SK-N-SH treated with all-trans-retinoic acid at 6 μM for 48 hours (cell line): Measurements from ENCODE around the gene ST6GAL1.

ENCODE experiments used
- ATAC-seq: fragments of 200-7000 bp; cut with Tn5 transposase; 3 replicates; pipeline ENCODE4 v1.9.1; 2020; ENCODE audit warnings: mild to moderate bottlenecking, moderate library complexity
- ARNTL ChIP-seq: fragments of 450-650 bp; formaldehyde crosslinking; IDR thresholded peaks from 2 replicates; pipeline ENCODE4 v1.5.0; 2020; ENCODE audit warnings: low read depth, mild to moderate bottlenecking, moderate library complexity, borderline replicate concordance
- BACH2 ChIP-seq: fragments of 250-450 bp; sonication (Bioruptor Pico); IDR thresholded peaks from 2 replicates; pipeline ENCODE4 v1.9.0; 2021; ENCODE audit warnings: mild to moderate bottlenecking, borderline replicate concordance
- CREB5 ChIP-seq: fragments of 250-450 bp; sonication (Bioruptor Pico); IDR thresholded peaks from 2 replicates; pipeline ENCODE4 v1.5.1; 2020; ENCODE audit warnings: low read depth, mild to moderate bottlenecking, moderate library complexity
- CSDC2 ChIP-seq: fragments of 250-450 bp; sonication (Bioruptor Pico); IDR thresholded peaks from 2 replicates; pipeline ENCODE4 v1.5.0; 2020; ENCODE audit warnings: mild to moderate bottlenecking, moderate library complexity
- ESRRG ChIP-seq: fragments of 250-450 bp; sonication (Bioruptor Pico); IDR thresholded peaks from 2 replicates; pipeline ENCODE4 v1.6.1; 2021; ENCODE audit warnings: mild to moderate bottlenecking
- ISL1 ChIP-seq: fragments of 250-450 bp; sonication (Bioruptor Pico); IDR thresholded peaks from 2 replicates; pipeline ENCODE4 v2.1.2; 2022; ENCODE audit warnings: mild to moderate bottlenecking, moderate library complexity
- OSR1 ChIP-seq: fragments of 250-450 bp; sonication (Bioruptor Pico); IDR thresholded peaks from 2 replicates; pipeline ENCODE4 v1.8.0; 2022; ENCODE audit warnings: moderate library complexity, mild to moderate bottlenecking, inconsistent platforms
- PPARA ChIP-seq: fragments of 250-450 bp; sonication (Bioruptor Pico); IDR thresholded peaks from 2 replicates; pipeline ENCODE4 v1.5.0; 2020; ENCODE audit warnings: mild to moderate bottlenecking, borderline replicate concordance
- RARB ChIP-seq: fragments of 250-450 bp; sonication (Bioruptor Pico); IDR thresholded peaks from 2 replicates; pipeline ENCODE4 v1.8.0; 2021; ENCODE audit warnings: mild to moderate bottlenecking, moderate library complexity
- SNAI2 ChIP-seq: fragments of 250-450 bp; sonication (Bioruptor Pico); IDR thresholded peaks from 2 replicates; pipeline ENCODE4 v1.5.0; 2020; ENCODE audit warnings: mild to moderate bottlenecking, moderate library complexity
- TCF4 ChIP-seq: fragments of 250-450 bp; sonication (Bioruptor Pico); IDR thresholded peaks from 2 replicates; pipeline ENCODE4 v1.8.0; 2021; ENCODE audit warnings: mild to moderate bottlenecking, moderate library complexity, borderline replicate concordance
- TOX ChIP-seq: fragments of 250-450 bp; sonication (Bioruptor Pico); IDR thresholded peaks from 2 replicates; pipeline ENCODE4 v1.8.0; 2021; ENCODE audit warnings: mild to moderate bottlenecking, moderate library complexity, borderline replicate concordance
- TSHZ2 ChIP-seq: fragments of 250-450 bp; sonication (Bioruptor Pico); IDR thresholded peaks from 2 replicates; pipeline ENCODE4 v1.5.0; 2020; ENCODE audit warnings: mild to moderate bottlenecking, moderate library complexity
- ZC3H10 ChIP-seq: fragments of 250-450 bp; sonication (Bioruptor Pico); IDR thresholded peaks from 2 replicates; pipeline ENCODE4 v1.5.1; 2021; ENCODE audit warnings: mild to moderate bottlenecking, moderate library complexity
- ZFP3 ChIP-seq: fragments of 250-450 bp; sonication (Bioruptor Pico); IDR thresholded peaks from 2 replicates; pipeline ENCODE4 v1.5.0; 2020; ENCODE audit warnings: mild to moderate bottlenecking, moderate library complexity
- ZFP30 ChIP-seq: fragments of 450-650 bp; formaldehyde crosslinking; IDR thresholded peaks from 2 replicates; pipeline ENCODE4 v1.5.0; 2022; ENCODE audit warnings: mild to moderate bottlenecking, moderate library complexity
- ZNF565 ChIP-seq: fragments of 450-650 bp; formaldehyde crosslinking; conservative IDR thresholded peaks from 2 replicates; pipeline ENCODE4 v1.5.0; 2020; ENCODE audit warnings: low read depth, mild to moderate bottlenecking, moderate library complexity
- ZNF70 ChIP-seq: fragments of 450-650 bp; formaldehyde crosslinking; IDR thresholded peaks from 2 replicates; pipeline ENCODE4 v1.5.0; 2020; ENCODE audit warnings: mild to moderate bottlenecking, moderate library complexity
- ZNF8 ChIP-seq: fragments of 450-650 bp; formaldehyde crosslinking; IDR thresholded peaks from 2 replicates; pipeline ENCODE4 v1.5.0; 2020; ENCODE audit warnings: mild to moderate bottlenecking, moderate library complexity
- TF ChIP-seq, protein P1 (sequence below): fragments of 250-450 bp; sonication (Bioruptor Pico); IDR thresholded peaks from 2 replicates; pipeline ENCODE4 v1.8.0; 2021; ENCODE audit warnings: low read depth, mild to moderate bottlenecking, moderate library complexity, borderline replicate concordance
- TF ChIP-seq, protein P2 (sequence below): fragments of 250-450 bp; sonication (Bioruptor Pico); IDR thresholded peaks from 2 replicates; pipeline ENCODE4 v1.5.1; 2021; ENCODE audit warnings: mild to moderate bottlenecking, moderate library complexity

The ST6GAL1 gene

DNA sequence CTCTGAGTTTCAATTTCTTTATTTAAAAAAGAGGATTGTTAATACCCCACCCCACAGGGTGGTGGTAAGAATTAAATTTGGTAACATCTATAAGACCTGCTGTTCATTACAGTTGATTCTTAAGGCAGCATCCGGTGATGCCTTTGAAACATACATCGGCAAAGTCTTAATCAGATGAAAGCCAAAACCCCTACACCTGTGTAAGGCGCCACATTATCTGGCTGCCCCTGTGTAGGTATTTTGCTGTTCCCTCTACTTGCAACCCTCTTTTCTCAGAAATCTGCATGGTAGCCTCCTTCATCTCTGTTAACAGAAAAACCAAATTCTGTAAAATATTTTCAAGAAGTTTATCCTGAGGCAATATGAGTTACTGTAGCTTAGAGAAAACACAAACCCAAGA is 90.0 kb downstream of the ST6GAL1 start (continued):
- TF ChIP-seq, protein P1, sequence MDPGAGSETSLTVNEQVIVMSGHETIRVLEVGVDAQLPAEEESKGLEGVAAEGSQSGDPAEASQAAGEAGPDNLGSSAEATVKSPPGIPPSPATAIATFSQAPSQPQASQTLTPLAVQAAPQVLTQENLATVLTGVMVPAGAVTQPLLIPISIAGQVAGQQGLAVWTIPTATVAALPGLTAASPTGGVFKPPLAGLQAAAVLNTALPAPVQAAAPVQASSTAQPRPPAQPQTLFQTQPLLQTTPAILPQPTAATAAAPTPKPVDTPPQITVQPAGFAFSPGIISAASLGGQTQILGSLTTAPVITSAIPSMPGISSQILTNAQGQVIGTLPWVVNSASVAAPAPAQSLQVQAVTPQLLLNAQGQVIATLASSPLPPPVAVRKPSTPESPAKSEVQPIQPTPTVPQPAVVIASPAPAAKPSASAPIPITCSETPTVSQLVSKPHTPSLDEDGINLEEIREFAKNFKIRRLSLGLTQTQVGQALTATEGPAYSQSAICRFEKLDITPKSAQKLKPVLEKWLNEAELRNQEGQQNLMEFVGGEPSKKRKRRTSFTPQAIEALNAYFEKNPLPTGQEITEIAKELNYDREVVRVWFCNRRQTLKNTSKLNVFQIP (CRISPR knock-in tag) = no peak
- TF ChIP-seq OSR1 (CRISPR knock-in tag) (no peak), SNAI2 (CRISPR knock-in tag) (no peak)

- no peak for ATAC-seq
- no peak for TF ChIP-seq ZFP3 (CRISPR knock-in tag)
- TF ChIP-seq TCF4 (CRISPR knock-in tag) = no peak
- no peak for TF ChIP-seq TOX (CRISPR knock-in tag)
- no peak for TF ChIP-seq TSHZ2
- TF ChIP-seq SNAI2 (CRISPR knock-in tag) = no peak
- no peak for TF ChIP-seq CREB5 (CRISPR knock-in tag)
- no peak for TF ChIP-seq ZNF565 (CRISPR knock-in tag)
- no peak for TF ChIP-seq ZFP30 (CRISPR knock-in tag)
- TF ChIP-seq ZC3H10 = no peak
- no peak for TF ChIP-seq PPARA (CRISPR knock-in tag)
- no peak for TF ChIP-seq BACH2 (CRISPR knock-in tag)
- no peak for TF ChIP-seq CSDC2 (CRISPR knock-in tag)
- TF ChIP-seq, protein P1 (CRISPR knock-in tag) = no peak
- TF ChIP-seq, protein P2, sequence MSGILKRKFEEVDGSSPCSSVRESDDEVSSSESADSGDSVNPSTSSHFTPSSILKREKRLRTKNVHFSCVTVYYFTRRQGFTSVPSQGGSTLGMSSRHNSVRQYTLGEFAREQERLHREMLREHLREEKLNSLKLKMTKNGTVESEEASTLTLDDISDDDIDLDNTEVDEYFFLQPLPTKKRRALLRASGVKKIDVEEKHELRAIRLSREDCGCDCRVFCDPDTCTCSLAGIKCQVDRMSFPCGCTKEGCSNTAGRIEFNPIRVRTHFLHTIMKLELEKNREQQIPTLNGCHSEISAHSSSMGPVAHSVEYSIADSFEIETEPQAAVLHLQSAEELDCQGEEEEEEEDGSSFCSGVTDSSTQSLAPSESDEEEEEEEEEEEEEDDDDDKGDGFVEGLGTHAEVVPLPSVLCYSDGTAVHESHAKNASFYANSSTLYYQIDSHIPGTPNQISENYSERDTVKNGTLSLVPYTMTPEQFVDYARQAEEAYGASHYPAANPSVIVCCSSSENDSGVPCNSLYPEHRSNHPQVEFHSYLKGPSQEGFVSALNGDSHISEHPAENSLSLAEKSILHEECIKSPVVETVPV (CRISPR knock-in tag) = no peak
- TF ChIP-seq RARB = no peak
- no peak for TF ChIP-seq ARNTL (CRISPR knock-in tag)
- TF ChIP-seq ZNF8 (CRISPR knock-in tag) = no peak
- TF ChIP-seq, all 23 proteins: peak for 0
Measured at GRCh38 chr3:187021748-187022402, 91.5 kb downstream of the ST6GAL1 start.

DNA sequence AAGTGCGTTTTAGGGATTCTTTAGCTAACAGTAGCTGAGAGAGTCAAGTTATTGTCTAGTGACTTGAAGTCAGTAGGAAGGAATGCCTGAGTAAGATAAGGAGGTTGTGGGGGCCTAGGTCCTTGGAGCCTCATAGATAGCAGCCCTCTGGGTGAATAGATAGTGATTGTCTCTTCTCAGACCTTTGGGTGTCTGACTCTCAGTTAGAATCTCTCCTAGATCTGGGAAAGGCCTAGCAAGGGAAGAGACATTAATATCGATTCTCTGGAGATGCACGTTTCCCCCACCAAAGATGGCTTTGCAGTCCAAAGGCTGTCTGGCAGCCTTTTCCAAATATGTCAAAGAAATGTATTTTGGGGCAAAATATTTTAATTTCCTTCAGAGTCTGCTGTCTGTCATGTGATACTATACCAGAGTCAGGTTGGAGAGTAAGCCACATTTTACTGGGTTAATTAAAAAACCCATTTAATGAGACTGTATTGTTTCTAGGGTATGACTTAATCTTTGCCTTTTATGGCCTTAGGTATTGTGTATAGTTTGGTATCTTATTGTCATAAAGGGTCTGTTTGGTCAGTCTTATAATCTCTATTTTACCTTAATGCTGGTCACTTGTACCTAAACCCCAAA is 92.2 kb downstream of the ST6GAL1 start:
- no peak for ATAC-seq
- no peak for TF ChIP-seq ZFP30 (CRISPR knock-in tag)
- TF ChIP-seq TSHZ2 = no peak
- TF ChIP-seq ESRRG (CRISPR knock-in tag) = no peak
- no peak for TF ChIP-seq ZNF70 (CRISPR knock-in tag)
- TF ChIP-seq, protein P1 (CRISPR knock-in tag) = no peak
- TF ChIP-seq ISL1 (CRISPR knock-in tag) = no peak
- no peak for TF ChIP-seq ZNF565 (CRISPR knock-in tag)
- no peak for TF ChIP-seq SNAI2 (CRISPR knock-in tag)
